Mammary epithelial cell (primary cell): Measurements from ENCODE around the gene SORCS2.

Source experiments
- EZH2 ChIP-seq: IDR thresholded peaks from 2 replicates; pipeline ENCODE4 v1.6.1; 2012; ENCODE audit warnings: low read length, inconsistent platforms, borderline replicate concordance
- TF ChIP-seq, protein P1 (sequence below), 2 donors: IDR thresholded peaks in 1 of 2; conservative IDR thresholded peaks in 1 of 2; 2 replicates each; pipeline ENCODE4 v1.5.1; 2011 to 2012; ENCODE audit warnings: inconsistent platforms in 2 of 2, low read length in 2 of 2, mild to moderate bottlenecking in 2 of 2, control low read depth in 1 of 2, low read depth in 1 of 2; ENCODE audit not compliant: insufficient read depth in 1 of 2; ENCODE audit errors: extremely low read depth in 1 of 2

DNA sequence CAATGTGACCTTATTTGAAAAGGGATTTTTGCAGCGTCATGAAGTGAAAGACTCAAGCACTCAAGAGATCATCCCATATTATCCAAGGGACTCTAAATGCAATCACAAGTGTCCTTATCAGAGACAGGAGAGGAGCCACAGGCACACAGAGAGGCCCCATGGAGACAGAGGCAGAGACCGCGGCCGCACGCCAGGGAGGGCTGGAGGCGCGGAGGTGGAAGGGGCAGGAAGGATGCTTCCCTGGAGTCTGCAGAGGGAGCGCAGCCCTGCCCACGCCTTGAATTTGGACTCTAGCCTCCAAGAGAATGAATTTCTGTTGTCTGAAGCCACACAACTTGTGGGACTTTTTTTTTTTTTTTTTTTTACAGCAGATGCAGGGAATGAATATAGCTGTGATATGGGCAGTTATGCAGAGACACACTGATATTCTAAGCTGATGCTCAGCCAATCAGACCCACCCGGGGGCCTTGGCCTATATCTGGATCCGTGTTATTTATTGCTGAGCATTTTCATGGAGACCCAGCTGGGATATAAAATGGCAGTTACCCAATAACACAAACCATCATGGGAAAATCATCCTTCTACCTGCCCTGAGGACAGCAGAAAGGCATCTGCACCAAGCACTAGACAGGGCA lies 487.2 kb downstream of the SORCS2 start:
- TF ChIP-seq, protein P1, sequence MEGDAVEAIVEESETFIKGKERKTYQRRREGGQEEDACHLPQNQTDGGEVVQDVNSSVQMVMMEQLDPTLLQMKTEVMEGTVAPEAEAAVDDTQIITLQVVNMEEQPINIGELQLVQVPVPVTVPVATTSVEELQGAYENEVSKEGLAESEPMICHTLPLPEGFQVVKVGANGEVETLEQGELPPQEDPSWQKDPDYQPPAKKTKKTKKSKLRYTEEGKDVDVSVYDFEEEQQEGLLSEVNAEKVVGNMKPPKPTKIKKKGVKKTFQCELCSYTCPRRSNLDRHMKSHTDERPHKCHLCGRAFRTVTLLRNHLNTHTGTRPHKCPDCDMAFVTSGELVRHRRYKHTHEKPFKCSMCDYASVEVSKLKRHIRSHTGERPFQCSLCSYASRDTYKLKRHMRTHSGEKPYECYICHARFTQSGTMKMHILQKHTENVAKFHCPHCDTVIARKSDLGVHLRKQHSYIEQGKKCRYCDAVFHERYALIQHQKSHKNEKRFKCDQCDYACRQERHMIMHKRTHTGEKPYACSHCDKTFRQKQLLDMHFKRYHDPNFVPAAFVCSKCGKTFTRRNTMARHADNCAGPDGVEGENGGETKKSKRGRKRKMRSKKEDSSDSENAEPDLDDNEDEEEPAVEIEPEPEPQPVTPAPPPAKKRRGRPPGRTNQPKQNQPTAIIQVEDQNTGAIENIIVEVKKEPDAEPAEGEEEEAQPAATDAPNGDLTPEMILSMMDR (conservative IDR thresholded peaks at IDR 0.05 in 1 of 2, IDR thresholded peaks at IDR 0.05 in 1 of 2; ENCODE audit: extremely low read depth in 1 of 2, insufficient read depth in 1 of 2, low read depth in 1 of 2, low read length in 2 of 2) = no peak
- no peak for TF ChIP-seq EZH2
